ENCODE data around the gene ATP5F1C.
A peak's percentile ranks its signal among the peaks of the same experiment; 100 is the strongest.

The ATP5F1C gene

DNA sequence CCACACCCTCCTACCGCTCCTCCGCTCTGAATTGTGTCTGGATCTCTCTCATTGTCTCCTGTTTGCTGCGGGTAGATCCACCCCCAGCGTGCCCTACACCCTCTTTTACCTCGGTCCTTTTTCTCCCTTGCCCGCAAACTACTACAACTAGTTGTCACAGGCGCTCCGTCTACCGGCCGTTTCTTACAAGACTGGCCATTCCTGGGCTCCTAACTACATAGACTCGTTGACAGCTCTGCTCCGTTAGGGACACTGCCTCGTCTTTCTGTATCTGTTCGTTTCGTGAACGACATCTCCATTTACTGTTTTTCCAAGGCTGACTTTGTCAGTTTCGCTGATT, 31.1 kb downstream of the ATP5F1C start:
- Histone ChIP-seq H3K4me3 (ENCODE audit: low read length) (peak overlapping the region; percentile 98), H3K36me3 (ENCODE audit: insufficient read depth, low read length) (peaks cover 4% of the 10 kb centered on the region), H3K27me3 (ENCODE audit: control insufficient read depth, insufficient read depth, low read length) (peaks cover 14% of the 10 kb centered on the region), H3K4me1 (ENCODE audit: control insufficient read depth, insufficient read depth, low read length) (peaks cover 5% of the 10 kb centered on the region), H3K9ac (ENCODE audit: low read depth, low read length) (peak overlapping the region; percentile 85), H3K4me2 (ENCODE audit: low read length) (peak overlapping the region; percentile 94), H3K9me3 (replicated peaks; ENCODE audit: low read length) (no peaks in the 10 kb centered on the region)

DNA sequence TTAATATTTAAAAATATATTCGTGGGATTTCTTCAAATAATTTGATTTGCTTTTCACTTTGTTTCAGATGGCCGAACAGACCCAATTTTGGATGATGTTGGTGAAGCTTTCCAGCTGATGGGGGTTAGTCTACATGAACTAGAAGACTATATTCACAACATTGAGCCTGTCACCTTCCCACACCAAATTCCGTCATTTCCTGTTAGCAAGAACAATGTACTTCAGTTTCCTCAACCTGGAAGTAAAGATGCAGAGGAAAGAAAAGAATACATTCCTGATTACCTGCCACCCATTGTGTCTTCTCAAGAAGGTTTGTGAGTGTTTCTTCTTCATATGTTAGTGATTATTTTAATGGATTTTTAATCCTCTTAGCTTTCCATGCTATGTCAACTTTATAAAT, 36.3 kb downstream of the ATP5F1C start:
- Histone ChIP-seq H3K4me3 (ENCODE audit: low read length) (no peak overlapping the region), H3K27me3 (ENCODE audit: control insufficient read depth, insufficient read depth, low read length) (no peaks in the 10 kb centered on the region), H3K4me1 (ENCODE audit: control insufficient read depth, insufficient read depth, low read length) (peaks cover 5% of the 10 kb centered on the region), H3K36me3 (ENCODE audit: insufficient read depth, low read length) (peaks cover 20% of the 10 kb centered on the region), H3K9me3 (replicated peaks; ENCODE audit: low read length) (no peaks in the 10 kb centered on the region), H3K4me2 (ENCODE audit: low read length) (no peak overlapping the region), H3K9ac (ENCODE audit: low read depth, low read length) (no peak overlapping the region)

GRCh38 chr10:7826971-7827370, 39.0 kb downstream of the ATP5F1C start:
- no peaks in the 10 kb centered on the region for H3K27me3 ChIP-seq (ENCODE audit: control insufficient read depth, insufficient read depth, low read length)
- no peaks in the 10 kb centered on the region for H3K9me3 ChIP-seq (replicated peaks; ENCODE audit: low read length)
- H3K4me3 ChIP-seq (ENCODE audit: low read length), result no peak overlapping the region
- no peak overlapping the region for H3K9ac ChIP-seq (ENCODE audit: low read depth, low read length)
- no peaks in the 10 kb centered on the region for H3K4me1 ChIP-seq (ENCODE audit: control insufficient read depth, insufficient read depth, low read length)
- peaks cover 16% of the 10 kb centered on the region for H3K36me3 ChIP-seq (ENCODE audit: insufficient read depth, low read length)
- H3K4me2 ChIP-seq (ENCODE audit: low read length), result no peak overlapping the region

DNA sequence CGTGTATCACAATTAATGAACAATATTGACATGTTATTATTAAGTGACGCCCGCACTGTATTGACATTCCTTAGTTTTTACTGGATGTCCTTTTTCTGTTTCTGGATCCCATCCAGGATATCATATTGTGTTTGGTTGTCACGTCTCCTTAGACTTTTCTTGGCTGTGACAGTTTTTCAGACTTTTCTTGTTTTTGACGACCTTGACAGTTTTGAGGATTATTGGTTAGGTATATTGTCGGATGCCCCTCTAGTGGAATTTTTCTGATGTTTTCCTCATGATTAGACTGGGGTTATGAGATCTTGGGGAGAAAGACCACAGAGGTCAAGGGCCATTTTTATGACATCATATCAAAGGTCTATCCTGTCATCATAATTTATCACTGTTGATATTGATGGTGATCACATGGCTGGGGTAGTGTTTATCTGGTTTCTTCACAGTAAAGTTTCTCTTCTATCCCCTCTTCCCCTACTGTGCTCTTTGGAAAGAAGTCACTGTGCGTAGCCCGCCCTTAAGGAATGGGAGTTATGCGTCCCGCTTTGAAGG, 41.4 kb downstream of the ATP5F1C start:
- no peak overlapping the region for H3K4me3 ChIP-seq (ENCODE audit: low read length)
- no peaks in the 10 kb centered on the region for H3K4me1 ChIP-seq (ENCODE audit: control insufficient read depth, insufficient read depth, low read length)
- H3K36me3 ChIP-seq (ENCODE audit: insufficient read depth, low read length), result peaks cover 14% of the 10 kb centered on the region
- H3K9ac ChIP-seq (ENCODE audit: low read depth, low read length), result no peak overlapping the region
- H3K27me3 ChIP-seq (ENCODE audit: control insufficient read depth, insufficient read depth, low read length), result no peaks in the 10 kb centered on the region
- H3K9me3 ChIP-seq (replicated peaks; ENCODE audit: low read length), result no peaks in the 10 kb centered on the region
- H3K4me2 ChIP-seq (ENCODE audit: low read length), result no peak overlapping the region

- H3K27me3 ChIP-seq (ENCODE audit: control insufficient read depth, insufficient read depth, low read length), result no peaks in the 10 kb centered on the region
- no peaks in the 10 kb centered on the region for H3K9me3 ChIP-seq (replicated peaks; ENCODE audit: low read length)
- no peak overlapping the region for H3K4me3 ChIP-seq (ENCODE audit: low read length)
- no peaks in the 10 kb centered on the region for H3K36me3 ChIP-seq (ENCODE audit: insufficient read depth, low read length)
- H3K4me2 ChIP-seq (ENCODE audit: low read length), result no peak overlapping the region
- H3K4me1 ChIP-seq (ENCODE audit: control insufficient read depth, insufficient read depth, low read length), result no peaks in the 10 kb centered on the region
- no peak overlapping the region for H3K9ac ChIP-seq (ENCODE audit: low read depth, low read length)
These were observed 44.1 kb downstream of the ATP5F1C start for GRCh38 chr10:7832060-7832459.

- Histone ChIP-seq H3K36me3 (ENCODE audit: insufficient read depth, low read length) (no peaks in the 10 kb centered on the region), H3K4me3 (ENCODE audit: low read length) (no peak overlapping the region), H3K4me1 (ENCODE audit: control insufficient read depth, insufficient read depth, low read length) (no peaks in the 10 kb centered on the region), H3K27me3 (ENCODE audit: control insufficient read depth, insufficient read depth, low read length) (no peaks in the 10 kb centered on the region), H3K9ac (ENCODE audit: low read depth, low read length) (no peak overlapping the region), H3K9me3 (replicated peaks; ENCODE audit: low read length) (no peaks in the 10 kb centered on the region), H3K4me2 (ENCODE audit: low read length) (no peak overlapping the region)
These were observed 45.2 kb downstream of the ATP5F1C start for GRCh38 chr10:7833210-7833609.

GRCh38 chr10:7834262-7834661, 46.3 kb downstream of the ATP5F1C start:
- no peaks in the 10 kb centered on the region for H3K36me3 ChIP-seq (ENCODE audit: insufficient read depth, low read length)
- H3K4me3 ChIP-seq (ENCODE audit: low read length), result no peak overlapping the region
- no peaks in the 10 kb centered on the region for H3K4me1 ChIP-seq (ENCODE audit: control insufficient read depth, insufficient read depth, low read length)
- H3K27me3 ChIP-seq (ENCODE audit: control insufficient read depth, insufficient read depth, low read length), result no peaks in the 10 kb centered on the region
- no peaks in the 10 kb centered on the region for H3K9me3 ChIP-seq (replicated peaks; ENCODE audit: low read length)
- H3K9ac ChIP-seq (ENCODE audit: low read depth, low read length), result no peak overlapping the region
- no peak overlapping the region for H3K4me2 ChIP-seq (ENCODE audit: low read length)

GRCh38 chr10:7836571-7836970, 48.6 kb downstream of the ATP5F1C start:
- H3K4me2 ChIP-seq (ENCODE audit: low read length), result no peak overlapping the region
- no peak overlapping the region for H3K4me3 ChIP-seq (ENCODE audit: low read length)

DNA sequence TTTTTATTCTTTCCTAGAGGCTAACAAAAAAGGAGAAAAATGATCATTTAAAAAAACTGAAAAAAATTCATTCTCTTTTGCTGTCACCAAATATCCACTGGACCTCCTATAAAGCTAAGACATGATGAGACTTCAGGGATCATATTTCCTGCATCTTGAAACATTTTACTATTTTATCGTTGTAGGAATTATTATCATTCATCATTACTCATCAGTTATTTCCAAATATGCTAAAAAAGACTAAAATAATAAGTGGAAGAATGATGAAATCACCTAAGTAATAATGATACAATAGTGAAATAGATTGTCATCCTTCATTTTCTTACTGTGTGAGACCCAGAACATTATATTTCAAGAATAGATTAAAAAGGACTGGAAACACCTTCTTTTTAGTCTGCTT, 58.6 kb downstream of the ATP5F1C start:
- Histone ChIP-seq H3K4me2 (ENCODE audit: low read length) (peak overlapping the region; percentile 6), H3K9me3 (replicated peaks; ENCODE audit: low read length) (no peaks in the 10 kb centered on the region), H3K4me1 (ENCODE audit: control insufficient read depth, insufficient read depth, low read length) (peaks cover 8% of the 10 kb centered on the region), H3K9ac (ENCODE audit: low read depth, low read length) (no peak overlapping the region), H3K4me3 (ENCODE audit: low read length) (no peak overlapping the region), H3K36me3 (ENCODE audit: insufficient read depth, low read length) (no peaks in the 10 kb centered on the region), H3K27me3 (ENCODE audit: control insufficient read depth, insufficient read depth, low read length) (no peaks in the 10 kb centered on the region)

More at GRCh38 chr10:7836571-7836970, 48.6 kb downstream of the ATP5F1C start:
- H3K36me3 ChIP-seq (ENCODE audit: insufficient read depth, low read length), result no peaks in the 10 kb centered on the region
- H3K9ac ChIP-seq (ENCODE audit: low read depth, low read length), result no peak overlapping the region
- no peaks in the 10 kb centered on the region for H3K27me3 ChIP-seq (ENCODE audit: control insufficient read depth, insufficient read depth, low read length)
- H3K9me3 ChIP-seq (replicated peaks; ENCODE audit: low read length), result no peaks in the 10 kb centered on the region
- H3K4me1 ChIP-seq (ENCODE audit: control insufficient read depth, insufficient read depth, low read length), result no peaks in the 10 kb centered on the region

- Histone ChIP-seq H3K4me2 (ENCODE audit: low read length) (no peak overlapping the region), H3K36me3 (ENCODE audit: insufficient read depth, low read length) (no peaks in the 10 kb centered on the region), H3K9me3 (replicated peaks; ENCODE audit: low read length) (no peaks in the 10 kb centered on the region), H3K4me3 (ENCODE audit: low read length) (no peak overlapping the region), H3K27me3 (ENCODE audit: control insufficient read depth, insufficient read depth, low read length) (no peaks in the 10 kb centered on the region), H3K4me1 (ENCODE audit: control insufficient read depth, insufficient read depth, low read length) (peaks cover 6% of the 10 kb centered on the region), H3K9ac (ENCODE audit: low read depth, low read length) (no peak overlapping the region)
These were observed 65.4 kb downstream of the ATP5F1C start for GRCh38 chr10:7853226-7853842.

DNA sequence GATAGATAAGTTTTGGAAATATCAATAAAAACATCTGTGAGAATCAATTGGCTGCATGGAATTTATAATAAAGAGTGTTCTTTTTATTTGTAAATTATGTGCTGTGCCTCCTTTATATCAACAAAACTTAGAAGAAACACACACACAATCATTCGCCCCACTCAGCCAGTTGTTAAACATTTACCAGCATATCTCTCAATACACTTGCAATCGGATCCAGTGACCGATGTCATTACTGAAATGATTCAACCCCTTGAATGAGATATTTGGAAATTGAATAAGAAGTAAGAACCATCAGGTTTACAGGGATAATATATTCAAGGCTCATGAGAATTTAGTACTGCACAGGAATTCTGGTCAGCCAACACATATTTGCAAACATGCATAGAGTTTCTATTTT, 65.9 kb downstream of the ATP5F1C start:
- Histone ChIP-seq H3K4me2 (ENCODE audit: low read length) (no peak overlapping the region), H3K4me1 (ENCODE audit: control insufficient read depth, insufficient read depth, low read length) (peaks cover 6% of the 10 kb centered on the region), H3K4me3 (ENCODE audit: low read length) (no peak overlapping the region), H3K27me3 (ENCODE audit: control insufficient read depth, insufficient read depth, low read length) (no peaks in the 10 kb centered on the region), H3K9me3 (replicated peaks; ENCODE audit: low read length) (no peaks in the 10 kb centered on the region), H3K9ac (ENCODE audit: low read depth, low read length) (no peak overlapping the region), H3K36me3 (ENCODE audit: insufficient read depth, low read length) (no peaks in the 10 kb centered on the region)

GRCh38 chr10:7855205-7855604, 67.2 kb downstream of the ATP5F1C start:
- H3K27me3 ChIP-seq (ENCODE audit: control insufficient read depth, insufficient read depth, low read length), result no peaks in the 10 kb centered on the region
- no peak overlapping the region for H3K9ac ChIP-seq (ENCODE audit: low read depth, low read length)

More at GRCh38 chr10:7855205-7855604, 67.2 kb downstream of the ATP5F1C start:
- Histone ChIP-seq H3K4me1 (ENCODE audit: control insufficient read depth, insufficient read depth, low read length) (peaks cover 6% of the 10 kb centered on the region), H3K4me3 (ENCODE audit: low read length) (no peak overlapping the region), H3K4me2 (ENCODE audit: low read length) (no peak overlapping the region), H3K36me3 (ENCODE audit: insufficient read depth, low read length) (no peaks in the 10 kb centered on the region), H3K9me3 (replicated peaks; ENCODE audit: low read length) (no peaks in the 10 kb centered on the region)

Data from skeletal muscle satellite cell (primary cell).